GM19099 (cell line): ENCODE data around the gene NIPA2.

Experiments
- POLR2A ChIP-seq: IDR thresholded peaks from 3 replicates; pipeline ENCODE4 v1.6.1; 2011; ENCODE audit warnings: low read depth; ENCODE audit not compliant: insufficient read length; ENCODE audit errors: extremely low read depth

Gene NIPA2

GRCh38 chr15:22917556-22917955, 79.1 kb downstream of the NIPA2 start:
- TF ChIP-seq POLR2A: no peak
